Psoas muscle (tissue), 8 donors: Measurements from ENCODE around the gene MED9. TPM values are rescaled to one million over a fixed set of nuclear protein-coding genes. Genes with fewer than 3 reads are reported as not detected.
"Not testable (repeated sequence)": the region's sequence is repeated elsewhere in the genome, so short reads cannot be mapped to it uniquely, and the experiment has no call there.

ENCODE experiments used
- ATAC-seq, 4 donors: fragments of 200-7000 bp; cut with Tn5 transposase; one replicate each; pipeline ENCODE4 v1.9.1; 2020; ENCODE audit warnings: moderate library complexity in 3 of 4, mild to moderate bottlenecking in 2 of 4
- DNase-seq, 2 donors: peaks; one replicate each; pipeline ENCODE4 v3.0.0-alpha.2; 2020
- H3K27ac ChIP-seq: fragments of 200-600 bp; one replicate; pipeline ENCODE4 v1.8.0; 2022
- H3K27me3 ChIP-seq, 3 donors: fragments of 200-600 bp in 1 of 3; one replicate each; pipeline versions ENCODE4 v1.6.1 to v1.8.0; 2013 to 2022; ENCODE audit warnings: low read length in 2 of 3, mild to moderate bottlenecking in 2 of 3, moderate library complexity in 1 of 3; ENCODE audit not compliant: insufficient read depth in 3 of 3
- H3K36me3 ChIP-seq, 2 donors: fragments of 200-600 bp in 1 of 2; one replicate each; pipeline versions ENCODE4 v1.6.1 to v1.8.0; 2013 to 2022; ENCODE audit warnings: low read depth in 1 of 2, mild to moderate bottlenecking in 1 of 2, moderate library complexity in 1 of 2; ENCODE audit not compliant: insufficient read depth in 1 of 2
- H3K4me1 ChIP-seq: fragments of 200-600 bp; one replicate; pipeline ENCODE4 v1.8.0; 2022
- H3K4me3 ChIP-seq: fragments of 200-600 bp; one replicate; pipeline ENCODE4 v1.8.0; 2022; ENCODE audit warnings: mild to moderate bottlenecking
- H3K9me3 ChIP-seq: fragments of 200-600 bp; one replicate; pipeline ENCODE4 v1.8.0; 2022
- WGBS, 3 donors: extraction: QIAGEN DNeasy Blood & Tissue Kit; methylation state at CpG; one replicate each; pipeline versions ENCODE4 v1.1.6 to v1.1.7; 2013; 5-methylcytosine and 5-hydroxymethylcytosine counted together
- intact Hi-C, 2 donors: fragments of 100-400 bp; cut with DNase I; formaldehyde crosslinking; loops; one replicate each; pipeline versions ENCODE4 v1.11.0 to v1.14.2; 2022
- polyA plus RNA-seq, 3 donors: library from polyadenylated mRNA; stranded (reverse); fragments of 200-250 nt; gene quantifications; one replicate each; pipeline ENCODE4 v1.2.3, GENCODE V29; 2013
- total RNA-seq, 4 donors: library from RNA; stranded (reverse); fragmentation: NEBNext Ultra II Directional in 2 of 4; extraction: Animal tissue kit (Norgen Biotek cat#: 25700) in 2 of 4; gene quantifications; one replicate each; pipeline versions ENCODE4 v1.2.1 to v1.2.4, GENCODE V29; 2021 to 2023
- TF ChIP-seq, protein P1 (sequence below): fragments of 200-600 bp; IDR thresholded peaks from one replicate; pipeline ENCODE4 v1.8.0; 2022; ENCODE audit warnings: antibody characterized with exemption
- donor health status: healthy with polysubstance abuse.
- donor health status: DM: no; HTN: no; CAD: no; lungs with moderate emphysema.
- donor health status: Bipolar disorder and iron deficiency.
- donor health status: healthy.
- donor health status: DM: yes; HTN: yes; CAD: no.
- donor health status: DM: no; HTN: no; CAD: no.
- donor health status: DM: no; HTN: no; CAD: no.
- donor health status: DM: yes; HTN: yes; CAD: no.

Gene MED9
- total and polyA plus RNA-seq, 7 donors = 12.4 to 29.6 (median 18.3) TPM

DNA sequence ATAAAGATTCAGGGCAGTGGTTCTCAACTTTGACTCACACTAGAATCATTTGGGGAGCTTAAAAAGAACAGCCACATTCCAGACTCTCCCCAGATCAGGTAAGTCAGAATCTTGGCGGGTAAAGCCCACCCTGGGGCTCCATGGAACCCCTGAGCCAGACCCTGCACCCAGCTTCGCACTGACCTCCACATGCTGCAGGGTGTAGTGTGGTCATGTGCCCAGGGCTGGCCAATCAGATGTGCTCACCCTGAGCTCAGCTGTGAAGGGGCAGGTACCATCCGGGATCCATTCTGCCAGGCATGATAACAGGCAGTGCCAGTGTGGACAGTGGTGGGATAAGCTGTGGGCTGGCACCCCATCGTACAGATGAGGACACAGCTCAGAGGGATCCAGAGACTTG is 28.1 kb upstream of the MED9 start:
- no peak overlapping the region for H3K27ac ChIP-seq
- no peaks in the 10 kb centered on the region for H3K36me3 ChIP-seq
- H3K4me1 ChIP-seq = no peaks in the 10 kb centered on the region
- intact Hi-C loops = no loop called here
- WGBS, 3 donors = 75 to 94% (median 82%) methylated on average over 4 of the region's 4 CpGs
- no peak overlapping the region for H3K4me3 ChIP-seq
- TF ChIP-seq, protein P1, sequence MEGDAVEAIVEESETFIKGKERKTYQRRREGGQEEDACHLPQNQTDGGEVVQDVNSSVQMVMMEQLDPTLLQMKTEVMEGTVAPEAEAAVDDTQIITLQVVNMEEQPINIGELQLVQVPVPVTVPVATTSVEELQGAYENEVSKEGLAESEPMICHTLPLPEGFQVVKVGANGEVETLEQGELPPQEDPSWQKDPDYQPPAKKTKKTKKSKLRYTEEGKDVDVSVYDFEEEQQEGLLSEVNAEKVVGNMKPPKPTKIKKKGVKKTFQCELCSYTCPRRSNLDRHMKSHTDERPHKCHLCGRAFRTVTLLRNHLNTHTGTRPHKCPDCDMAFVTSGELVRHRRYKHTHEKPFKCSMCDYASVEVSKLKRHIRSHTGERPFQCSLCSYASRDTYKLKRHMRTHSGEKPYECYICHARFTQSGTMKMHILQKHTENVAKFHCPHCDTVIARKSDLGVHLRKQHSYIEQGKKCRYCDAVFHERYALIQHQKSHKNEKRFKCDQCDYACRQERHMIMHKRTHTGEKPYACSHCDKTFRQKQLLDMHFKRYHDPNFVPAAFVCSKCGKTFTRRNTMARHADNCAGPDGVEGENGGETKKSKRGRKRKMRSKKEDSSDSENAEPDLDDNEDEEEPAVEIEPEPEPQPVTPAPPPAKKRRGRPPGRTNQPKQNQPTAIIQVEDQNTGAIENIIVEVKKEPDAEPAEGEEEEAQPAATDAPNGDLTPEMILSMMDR = no peak
- H3K27me3 ChIP-seq = peaks cover 0 to 4% (median 0%) of the 10 kb centered on the region in 3 donors
- ATAC-seq (no peak), DNase-seq (no peak)
- no peaks in the 10 kb centered on the region for H3K9me3 ChIP-seq

DNA sequence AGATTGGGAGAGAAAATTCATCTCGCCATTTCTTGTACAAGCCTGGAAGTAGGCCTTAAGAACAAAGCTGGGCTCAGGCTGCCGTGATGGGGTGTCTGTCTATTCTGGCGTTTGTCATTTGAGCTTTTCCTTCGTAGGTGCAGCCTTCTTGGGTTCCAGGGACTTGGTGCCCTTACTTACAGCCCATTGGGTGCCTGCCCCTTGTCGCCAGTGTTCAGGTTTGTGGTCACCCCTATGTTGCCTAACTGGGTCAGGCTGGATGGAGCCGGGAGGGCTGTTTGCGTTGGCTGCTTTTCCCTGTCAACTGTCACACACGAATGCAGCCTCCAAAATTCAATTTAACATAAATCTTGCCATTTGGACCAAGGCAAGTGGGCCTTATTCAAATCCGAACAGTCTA is 23.7 kb upstream of the MED9 start:
- 79 to 86% (median 84%) methylated on average over 9 of the region's 9 CpGs for WGBS, 3 donors
- TF ChIP-seq, protein P1 = no peak
- no peak overlapping the region for H3K4me3 ChIP-seq
- intact Hi-C loops = loop anchor here in 1 of 2 donors (10.0 kb wide), 1 partner anchor 488 kb away; no protein-coding TSS in a partner anchor
- DNase-seq (no peak), ATAC-seq (no peak)
- no peaks in the 10 kb centered on the region for H3K27me3 ChIP-seq
- H3K9me3 ChIP-seq = no peaks in the 10 kb centered on the region
- no peaks in the 10 kb centered on the region for H3K36me3 ChIP-seq
- H3K4me1 ChIP-seq = no peaks in the 10 kb centered on the region
- H3K27ac ChIP-seq = no peak overlapping the region

DNA sequence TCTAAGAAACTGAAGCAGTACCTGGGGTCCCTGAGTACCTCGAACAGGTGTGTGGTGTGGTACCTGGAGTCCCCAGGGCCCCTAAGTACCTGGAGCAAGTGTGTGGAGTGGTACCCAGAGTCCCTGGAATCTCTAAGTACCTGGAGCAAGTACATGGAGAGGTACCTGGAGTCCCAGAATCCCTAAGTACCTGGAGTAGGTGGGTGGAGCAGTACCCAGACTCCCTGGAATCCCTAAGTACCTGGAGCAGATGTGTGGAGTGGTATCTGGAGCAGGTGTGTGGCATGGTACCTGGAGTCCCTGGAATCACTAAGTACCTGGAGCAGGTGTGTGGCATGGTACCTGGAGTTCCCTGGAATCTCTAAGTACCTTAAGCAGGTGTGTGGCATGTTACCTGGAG is 22.5 kb upstream of the MED9 start:
- ATAC-seq = no peak
- 92 to 100% (median 94%) methylated on average over 1 of the region's 1 CpG for WGBS, 3 donors

DNA sequence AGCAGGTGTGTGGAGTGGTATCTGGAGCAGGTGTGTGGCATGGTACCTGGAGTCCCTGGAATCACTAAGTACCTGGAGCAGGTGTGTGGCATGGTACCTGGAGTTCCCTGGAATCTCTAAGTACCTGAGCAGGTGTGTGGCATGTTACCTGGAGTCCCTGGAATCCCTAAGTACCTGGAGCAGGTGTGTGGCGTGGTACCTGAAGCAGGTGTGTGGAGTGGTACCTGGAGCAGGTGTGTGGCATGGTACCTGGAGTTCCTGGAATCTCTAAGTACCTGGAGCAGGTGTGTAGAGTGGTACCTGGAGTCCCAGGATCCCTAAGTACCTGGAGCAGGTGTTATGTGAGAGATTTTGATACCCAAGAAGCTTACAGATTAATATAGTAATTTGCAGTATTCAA is 22.1 kb upstream of the MED9 start:
- H3K9me3 ChIP-seq, H3K27ac ChIP-seq, H3K4me3 ChIP-seq, H3K36me3 ChIP-seq, H3K4me1 ChIP-seq, H3K27me3 ChIP-seq, DNase-seq, ATAC-seq: not testable (repeated sequence)
- 34 to 88% (median 35%) methylated on average over 1 of the region's 1 CpG for WGBS, 3 donors
- intact Hi-C loops = loop anchor here in 1 of 2 donors (10.0 kb wide), 1 partner anchor 490 kb away; no protein-coding TSS in a partner anchor

More for the DNA sequence above, 22.5 kb upstream of the MED9 start:
- Histone ChIP-seq H3K4me3 (no peak overlapping the region), H3K4me1 (no peaks in the 10 kb centered on the region), H3K27me3 (no peaks in the 10 kb centered on the region), H3K27ac (no peak overlapping the region), H3K36me3 (no peaks in the 10 kb centered on the region), H3K9me3 (no peaks in the 10 kb centered on the region)
- TF ChIP-seq, protein P1 = no peak
- intact Hi-C loops = loop anchor here in 1 of 2 donors (10.0 kb wide), 1 partner anchor 489 kb away; no protein-coding TSS in a partner anchor
- no peak for DNase-seq

DNA sequence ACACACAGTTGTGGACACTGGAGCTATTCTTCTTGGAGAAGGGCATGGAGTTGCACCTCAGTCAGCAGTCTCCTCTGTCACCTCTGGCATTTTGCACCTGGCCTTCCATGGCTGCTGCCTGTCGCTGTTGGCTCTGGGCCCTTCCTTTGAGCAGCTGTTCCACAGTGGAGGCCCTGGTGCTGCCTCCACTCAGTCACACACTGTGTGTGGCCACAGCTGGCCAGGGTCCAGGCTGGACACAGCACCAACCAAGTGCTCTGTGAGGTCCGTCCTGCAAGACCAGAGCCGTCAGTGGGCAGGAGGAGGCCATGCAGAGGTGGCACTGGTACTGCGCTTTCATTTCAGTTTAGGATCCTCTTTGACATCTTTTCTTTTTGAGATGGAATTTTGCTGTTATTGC is 21.6 kb upstream of the MED9 start:
- Histone ChIP-seq H3K27me3 (no peaks in the 10 kb centered on the region), H3K9me3 (no peaks in the 10 kb centered on the region), H3K36me3 (no peaks in the 10 kb centered on the region), H3K4me3 (no peak overlapping the region), H3K27ac (no peak overlapping the region), H3K4me1 (no peaks in the 10 kb centered on the region)
- TF ChIP-seq, protein P1 = no peak
- 54 to 59% (median 56%) methylated on average over 4 of the region's 4 CpGs for WGBS, 3 donors
- no peak for DNase-seq
- intact Hi-C loops = loop anchor here in 1 of 2 donors (10.0 kb wide), 1 partner anchor 490 kb away; no protein-coding TSS in a partner anchor
- ATAC-seq = no peak
